Measurements from ENCODE around the gene FBXL22.

Gene FBXL22

GRCh38 chr15:63588826-63589225 is 8.4 kb upstream of the FBXL22 start:
- H3K9me3 ChIP-seq (ENCODE audit: control extremely low read depth in 1 of 5, control insufficient read depth in 4 of 5, insufficient read depth in 2 of 5, low read depth in 1 of 5, low read length in 4 of 5): peaks cover 0 to 6% (median 0%) of the 10 kb centered on the region in 5 experiments
- H3K36me3 ChIP-seq (ENCODE audit: control insufficient read depth in 4 of 4, insufficient read depth in 4 of 4, low read length in 3 of 4): peaks cover 23 to 77% (median 45%) of the 10 kb centered on the region in 4 experiments
- H3K4me3 ChIP-seq (ENCODE audit: control insufficient read depth in 1 of 7, extremely low read depth in 1 of 7, insufficient read depth in 4 of 7, low read depth in 2 of 7, low read length in 6 of 7): no peak overlapping the region
- H3K4me1 ChIP-seq (ENCODE audit: control extremely low read depth in 1 of 4, control insufficient read depth in 4 of 4, insufficient read depth in 4 of 4, low read length in 3 of 4): no peaks in the 10 kb centered on the region
- ChIA-PET POLR2A (no interaction called here), CTCF (no interaction called here)
- no peak overlapping the region for H3K27ac ChIP-seq (ENCODE audit: insufficient read depth in 1 of 2, low read depth in 1 of 2, low read length in 2 of 2, poor library complexity in 1 of 2, severe bottlenecking in 2 of 2)
- no peaks in the 10 kb centered on the region for H3K27me3 ChIP-seq (replicated peaks in 2 of 5; ENCODE audit: control insufficient read depth in 4 of 5, insufficient read depth in 5 of 5, low read length in 4 of 5)
- no peak for DNase-seq
- 100% methylated on average over 5 of the region's 6 CpGs for WGBS (ENCODE audit: insufficient coverage)

GRCh38 chr15:63593705-63594671 is 3.2 kb upstream of the FBXL22 start:
- Histone ChIP-seq H3K27me3 (replicated peaks in 2 of 5; ENCODE audit: control insufficient read depth in 4 of 5, insufficient read depth in 5 of 5, low read length in 4 of 5) (no peaks in the 10 kb centered on the region), H3K4me1 (ENCODE audit: control extremely low read depth in 1 of 4, control insufficient read depth in 4 of 4, insufficient read depth in 4 of 4, low read length in 3 of 4) (peaks cover 2 to 21% (median 14%) of the 10 kb centered on the region in 4 experiments), H3K9me3 (ENCODE audit: control extremely low read depth in 1 of 5, control insufficient read depth in 4 of 5, insufficient read depth in 2 of 5, low read depth in 1 of 5, low read length in 4 of 5) (peaks cover 0 to 2% (median 0%) of the 10 kb centered on the region in 5 experiments), H3K27ac (ENCODE audit: insufficient read depth in 1 of 2, low read depth in 1 of 2, low read length in 2 of 2, poor library complexity in 1 of 2, severe bottlenecking in 2 of 2) (no peak overlapping the region), H3K4me3 (ENCODE audit: control insufficient read depth in 1 of 7, extremely low read depth in 1 of 7, insufficient read depth in 4 of 7, low read depth in 2 of 7, low read length in 6 of 7) (no peak overlapping the region), H3K36me3 (ENCODE audit: control insufficient read depth in 4 of 4, insufficient read depth in 4 of 4, low read length in 3 of 4) (peaks cover 20 to 46% (median 33%) of the 10 kb centered on the region in 4 experiments)
- CTCF ChIA-PET: no interaction called here
- DNase-seq: no peak
- WGBS (ENCODE audit: insufficient coverage): 90% methylated on average over 4 of the region's 9 CpGs
- POLR2A ChIA-PET: no interaction called here

- POLR2A ChIA-PET: no interaction called here
- 96% methylated on average over 3 of the region's 3 CpGs for WGBS (ENCODE audit: insufficient coverage)
- DNase-seq: no peak
- Histone ChIP-seq H3K9me3 (ENCODE audit: control extremely low read depth in 1 of 5, control insufficient read depth in 4 of 5, insufficient read depth in 2 of 5, low read depth in 1 of 5, low read length in 4 of 5) (no peaks in the 10 kb centered on the region), H3K4me3 (ENCODE audit: control insufficient read depth in 1 of 7, extremely low read depth in 1 of 7, insufficient read depth in 4 of 7, low read depth in 2 of 7, low read length in 6 of 7) (no peak overlapping the region), H3K27ac (ENCODE audit: insufficient read depth in 1 of 2, low read depth in 1 of 2, low read length in 2 of 2, poor library complexity in 1 of 2, severe bottlenecking in 2 of 2) (no peak overlapping the region), H3K4me1 (ENCODE audit: control extremely low read depth in 1 of 4, control insufficient read depth in 4 of 4, insufficient read depth in 4 of 4, low read length in 3 of 4) (peaks cover 2 to 32% (median 24%) of the 10 kb centered on the region in 4 experiments), H3K27me3 (replicated peaks in 2 of 5; ENCODE audit: control insufficient read depth in 4 of 5, insufficient read depth in 5 of 5, low read length in 4 of 5) (no peaks in the 10 kb centered on the region), H3K36me3 (ENCODE audit: control insufficient read depth in 4 of 4, insufficient read depth in 4 of 4, low read length in 3 of 4) (peaks cover 11 to 35% (median 25%) of the 10 kb centered on the region in 4 experiments)
- CTCF ChIA-PET: no interaction called here
Measured at GRCh38 chr15:63595065-63595464, 2.1 kb upstream of the FBXL22 start.

GRCh38 chr15:63595688-63596087 is 1.5 kb upstream of the FBXL22 start:
- no peak overlapping the region for H3K27ac ChIP-seq (ENCODE audit: insufficient read depth in 1 of 2, low read depth in 1 of 2, low read length in 2 of 2, poor library complexity in 1 of 2, severe bottlenecking in 2 of 2)
- no peak for DNase-seq
- peaks cover 8 to 29% (median 19%) of the 10 kb centered on the region in 4 experiments for H3K36me3 ChIP-seq (ENCODE audit: control insufficient read depth in 4 of 4, insufficient read depth in 4 of 4, low read length in 3 of 4)
- POLR2A ChIA-PET: no interaction called here
- peaks cover 2 to 38% (median 29%) of the 10 kb centered on the region in 4 experiments for H3K4me1 ChIP-seq (ENCODE audit: control extremely low read depth in 1 of 4, control insufficient read depth in 4 of 4, insufficient read depth in 4 of 4, low read length in 3 of 4)
- CTCF ChIA-PET: interaction anchor here (0.9 to 2.3 kb wide), 4 partner anchors 11 to 131 kb away, joined by 3 to 7 read pairs (median 4); no protein-coding TSS in a partner anchor
- H3K27me3 ChIP-seq (replicated peaks in 2 of 5; ENCODE audit: control insufficient read depth in 4 of 5, insufficient read depth in 5 of 5, low read length in 4 of 5): no peaks in the 10 kb centered on the region
- no peak overlapping the region for H3K4me3 ChIP-seq (ENCODE audit: control insufficient read depth in 1 of 7, extremely low read depth in 1 of 7, insufficient read depth in 4 of 7, low read depth in 2 of 7, low read length in 6 of 7)
- WGBS (ENCODE audit: insufficient coverage): 80% methylated on average over 1 of the region's 1 CpG
- H3K9me3 ChIP-seq (ENCODE audit: control extremely low read depth in 1 of 5, control insufficient read depth in 4 of 5, insufficient read depth in 2 of 5, low read depth in 1 of 5, low read length in 4 of 5): no peaks in the 10 kb centered on the region

- Histone ChIP-seq H3K27me3 (replicated peaks in 2 of 5; ENCODE audit: control insufficient read depth in 4 of 5, insufficient read depth in 5 of 5, low read length in 4 of 5) (no peaks in the 10 kb centered on the region), H3K9me3 (ENCODE audit: control extremely low read depth in 1 of 5, control insufficient read depth in 4 of 5, insufficient read depth in 2 of 5, low read depth in 1 of 5, low read length in 4 of 5) (no peaks in the 10 kb centered on the region), H3K36me3 (ENCODE audit: control insufficient read depth in 4 of 4, insufficient read depth in 4 of 4, low read length in 3 of 4) (peaks cover 2 to 19% (median 12%) of the 10 kb centered on the region in 4 experiments), H3K4me3 (ENCODE audit: control insufficient read depth in 1 of 7, extremely low read depth in 1 of 7, insufficient read depth in 4 of 7, low read depth in 2 of 7, low read length in 6 of 7) (no peak overlapping the region), H3K27ac (ENCODE audit: insufficient read depth in 1 of 2, low read depth in 1 of 2, low read length in 2 of 2, poor library complexity in 1 of 2, severe bottlenecking in 2 of 2) (no peak overlapping the region), H3K4me1 (ENCODE audit: control extremely low read depth in 1 of 4, control insufficient read depth in 4 of 4, insufficient read depth in 4 of 4, low read length in 3 of 4) (peaks cover 2 to 46% (median 33%) of the 10 kb centered on the region in 4 experiments)
- no peak for DNase-seq
- ChIA-PET CTCF (interaction anchor here (1.0 to 2.3 kb wide), 3 partner anchors 10 to 130 kb away, joined by 4 to 7 read pairs (median 4); no protein-coding TSS in a partner anchor), POLR2A (no interaction called here)
- no CpG with 5 or more reads among the region's 2 CpGs for WGBS (ENCODE audit: insufficient coverage)
Measured at GRCh38 chr15:63596676-63597037, 530 bp upstream of the FBXL22 start.

GRCh38 chr15:63597821-63598220 is 634 bp downstream of the FBXL22 start:
- peaks cover 2 to 57% (median 43%) of the 10 kb centered on the region in 4 experiments for H3K4me1 ChIP-seq (ENCODE audit: control extremely low read depth in 1 of 4, control insufficient read depth in 4 of 4, insufficient read depth in 4 of 4, low read length in 3 of 4)

More at GRCh38 chr15:63597821-63598220, 634 bp downstream of the FBXL22 start:
- WGBS (ENCODE audit: insufficient coverage): 95% methylated on average over 5 of the region's 6 CpGs
- no peak for DNase-seq
- no peaks in the 10 kb centered on the region for H3K9me3 ChIP-seq (ENCODE audit: control extremely low read depth in 1 of 5, control insufficient read depth in 4 of 5, insufficient read depth in 2 of 5, low read depth in 1 of 5, low read length in 4 of 5)
- POLR2A ChIA-PET: no interaction called here
- peaks cover 2 to 16% (median 11%) of the 10 kb centered on the region in 4 experiments for H3K36me3 ChIP-seq (ENCODE audit: control insufficient read depth in 4 of 4, insufficient read depth in 4 of 4, low read length in 3 of 4)
- H3K27me3 ChIP-seq (replicated peaks in 2 of 5; ENCODE audit: control insufficient read depth in 4 of 5, insufficient read depth in 5 of 5, low read length in 4 of 5): no peaks in the 10 kb centered on the region
- CTCF ChIA-PET: interaction anchor here (1.7 to 2.3 kb wide), 3 partner anchors 11 to 27 kb away, joined by 4 to 7 read pairs (median 5); no protein-coding TSS in a partner anchor
- no peak overlapping the region for H3K4me3 ChIP-seq (ENCODE audit: control insufficient read depth in 1 of 7, extremely low read depth in 1 of 7, insufficient read depth in 4 of 7, low read depth in 2 of 7, low read length in 6 of 7)
- H3K27ac ChIP-seq (ENCODE audit: insufficient read depth in 1 of 2, low read depth in 1 of 2, low read length in 2 of 2, poor library complexity in 1 of 2, severe bottlenecking in 2 of 2): no peak overlapping the region
